GM23338 (cell line): ENCODE data around the gene BCL11B. TPM values are rescaled to one million over a fixed set of nuclear protein-coding genes. Genes with fewer than 3 reads are reported as not detected.

ENCODE experiments used
- ATAC-seq: fragments of 200-7000 bp; cut with Tn5 transposase; 3 replicates; pipeline ENCODE4 v1.9.1; 2020
- DNase-seq: peaks from one replicate; pipeline ENCODE4 v3.0.0-alpha.2; 2015; ENCODE audit warnings: low spot score
- H2AFZ ChIP-seq: fragments of 200-600 bp; sonication (generic); 2 replicates; pipeline ENCODE4 v1.8.0; 2016; ENCODE audit warnings: antibody characterized with exemption, mild to moderate bottlenecking, moderate library complexity
- H3F3A ChIP-seq: fragments of 200-600 bp; sonication (generic); replicated peaks from 2 replicates; pipeline ENCODE4 v1.8.0; 2017; ENCODE audit warnings: antibody characterized with exemption, mixed run types, low read depth
- H3K27ac ChIP-seq: fragments of 200-600 bp; sonication (generic); 2 replicates; pipeline ENCODE4 v1.6.1; 2016; ENCODE audit warnings: low read depth
- H3K27me3 ChIP-seq: fragments of 200-600 bp; sonication (generic); 2 replicates; pipeline ENCODE4 v1.8.0; 2016; ENCODE audit warnings: mild to moderate bottlenecking, mixed run types, moderate library complexity; ENCODE audit not compliant: insufficient read depth
- H3K36me3 ChIP-seq: fragments of 200-600 bp; sonication (generic); 2 replicates; pipeline ENCODE4 v1.8.0; 2016; ENCODE audit warnings: mild to moderate bottlenecking; ENCODE audit not compliant: insufficient read depth
- H3K4me1 ChIP-seq: fragments of 200-600 bp; sonication (generic); 2 replicates; pipeline ENCODE4 v1.8.0; 2016; ENCODE audit warnings: mild to moderate bottlenecking, moderate library complexity; ENCODE audit not compliant: insufficient read depth
- H3K4me2 ChIP-seq: fragments of 200-600 bp; sonication (generic); 2 replicates; pipeline ENCODE4 v1.7.1; 2017; ENCODE audit warnings: mixed run types
- H3K4me3 ChIP-seq: fragments of 200-600 bp; sonication (generic); 2 replicates; pipeline ENCODE4 v1.6.1; 2016; ENCODE audit warnings: mixed run types
- H3K79me2 ChIP-seq: fragments of 200-600 bp; sonication (generic); replicated peaks from 2 replicates; pipeline ENCODE4 v1.8.0; 2017; ENCODE audit warnings: mild to moderate bottlenecking; ENCODE audit not compliant: insufficient read depth
- H3K9me2 ChIP-seq: fragments of 200-600 bp; sonication (generic); 2 replicates; pipeline ENCODE4 v1.8.0; 2017; ENCODE audit not compliant: insufficient read depth
- H4K20me1 ChIP-seq: fragments of 200-600 bp; sonication (generic); replicated peaks from 2 replicates; pipeline ENCODE4 v1.8.0; 2017; ENCODE audit warnings: mild to moderate bottlenecking; ENCODE audit not compliant: insufficient read depth
- H3K27ac Mint-ChIP-seq: 2 replicates; pipeline ENCODE4 v1.8.0; 2020; ENCODE audit warnings: inconsistent platforms, mild to moderate bottlenecking, moderate library complexity, mixed read lengths
- H3K27me3 Mint-ChIP-seq: 3 replicates; pipeline ENCODE4 v1.8.0; 2022; ENCODE audit warnings: low read depth, mild to moderate bottlenecking, moderate library complexity, mixed read lengths, inconsistent platforms; ENCODE audit not compliant: insufficient read depth, poor library complexity
- H3K36me3 Mint-ChIP-seq: 3 replicates; pipeline ENCODE4 v1.8.0; 2021; ENCODE audit warnings: low read depth, mild to moderate bottlenecking, inconsistent platforms, moderate library complexity, mixed read lengths
- H3K4me1 Mint-ChIP-seq: 3 replicates; pipeline ENCODE4 v1.8.0; 2020; ENCODE audit warnings: mild to moderate bottlenecking, inconsistent platforms, mixed read lengths
- H3K4me3 Mint-ChIP-seq: 3 replicates; pipeline ENCODE4 v1.8.0; 2021; ENCODE audit warnings: moderate library complexity, mild to moderate bottlenecking, inconsistent platforms, mixed read lengths
- H3K9me3 Mint-ChIP-seq: 3 replicates; pipeline ENCODE4 v1.8.0; 2020; ENCODE audit warnings: moderate library complexity, mild to moderate bottlenecking, inconsistent platforms, mixed read lengths
- CREB1 ChIP-seq: fragments of 250-450 bp; sonication (Bioruptor Pico); IDR thresholded peaks from 2 replicates; pipeline ENCODE4 v1.5.0; 2020; ENCODE audit warnings: low read depth, mild to moderate bottlenecking, moderate library complexity
- EZH2 ChIP-seq: fragments of 200-600 bp; sonication (generic); IDR thresholded peaks from one replicate; pipeline ENCODE4 v1.8.0; 2017; ENCODE audit warnings: antibody characterized with exemption, mild to moderate bottlenecking, low read depth; ENCODE audit not compliant: unreplicated experiment
- EZH2phosphoT487 ChIP-seq: fragments of 200-600 bp; sonication (generic); IDR thresholded peaks from one replicate; pipeline ENCODE4 v1.8.1; 2018; ENCODE audit warnings: antibody characterized with exemption; ENCODE audit not compliant: unreplicated experiment
- JUNB ChIP-seq: IDR thresholded peaks from one replicate; pipeline ENCODE4 v1.6.1; 2016; ENCODE audit warnings: antibody characterized with exemption; ENCODE audit not compliant: unreplicated experiment
- NANOG ChIP-seq: IDR thresholded peaks from 2 replicates; pipeline ENCODE4 v1.6.1; 2016; ENCODE audit warnings: antibody characterized with exemption, borderline replicate concordance
- POLR2AphosphoS5 ChIP-seq: IDR thresholded peaks from 2 replicates; pipeline ENCODE4 v1.6.1; 2016; ENCODE audit warnings: antibody characterized with exemption, low read depth
- STAT1 ChIP-seq: IDR thresholded peaks from one replicate; pipeline ENCODE4 v1.6.1; 2016; ENCODE audit warnings: antibody characterized with exemption; ENCODE audit not compliant: unreplicated experiment
- ZNF114 ChIP-seq: fragments of 250-450 bp; sonication (Bioruptor Pico); IDR thresholded peaks from 2 replicates; pipeline ENCODE4 v1.5.0; 2020; ENCODE audit warnings: mild to moderate bottlenecking, moderate library complexity
- polyA plus RNA-seq: library from polyadenylated mRNA; unstranded; fragments of >200 nt; fragmentation: Nextera tagmentation; extraction: Ambion mirVana; gene quantifications from 2 replicates; pipeline ENCODE4 v1.2.1, GENCODE V29; 2016
- total RNA-seq: library from RNA; depleted of rRNA; stranded (reverse); fragments of >200 nt; shearing (Covaris generic); gene quantifications from 2 replicates; pipeline ENCODE4 v1.2.3, GENCODE V29; 2014
- TF ChIP-seq, protein P1 (sequence below): fragments of 250-450 bp; sonication (Bioruptor Pico); IDR thresholded peaks from 2 replicates; pipeline ENCODE4 v1.5.0; 2020; ENCODE audit warnings: mild to moderate bottlenecking, moderate library complexity
- TF ChIP-seq, protein P2 (sequence below): IDR thresholded peaks from one replicate; pipeline ENCODE4 v1.6.1; 2018; ENCODE audit warnings: antibody characterized with exemption; ENCODE audit not compliant: unreplicated experiment
- TF ChIP-seq, protein P3 (sequence below), 2 experiments: fragments of 200-600 bp in 1 of 2; sonication (generic) in 1 of 2; conservative IDR thresholded peaks; 2 replicates each; pipeline versions ENCODE4 v1.5.1 to v1.6.1; 2016 to 2017; ENCODE audit warnings: antibody characterized with exemption in 2 of 2, low read depth in 2 of 2, mild to moderate bottlenecking in 2 of 2, moderate library complexity in 1 of 2
- TF ChIP-seq, protein P4 (sequence below): IDR thresholded peaks from 2 replicates; pipeline ENCODE4 v1.6.1; 2016; ENCODE audit warnings: antibody characterized with exemption

Gene BCL11B
- total and polyA plus RNA-seq, 2 experiments from 2014 or later = 2.4 to 6.7 TPM

DNA sequence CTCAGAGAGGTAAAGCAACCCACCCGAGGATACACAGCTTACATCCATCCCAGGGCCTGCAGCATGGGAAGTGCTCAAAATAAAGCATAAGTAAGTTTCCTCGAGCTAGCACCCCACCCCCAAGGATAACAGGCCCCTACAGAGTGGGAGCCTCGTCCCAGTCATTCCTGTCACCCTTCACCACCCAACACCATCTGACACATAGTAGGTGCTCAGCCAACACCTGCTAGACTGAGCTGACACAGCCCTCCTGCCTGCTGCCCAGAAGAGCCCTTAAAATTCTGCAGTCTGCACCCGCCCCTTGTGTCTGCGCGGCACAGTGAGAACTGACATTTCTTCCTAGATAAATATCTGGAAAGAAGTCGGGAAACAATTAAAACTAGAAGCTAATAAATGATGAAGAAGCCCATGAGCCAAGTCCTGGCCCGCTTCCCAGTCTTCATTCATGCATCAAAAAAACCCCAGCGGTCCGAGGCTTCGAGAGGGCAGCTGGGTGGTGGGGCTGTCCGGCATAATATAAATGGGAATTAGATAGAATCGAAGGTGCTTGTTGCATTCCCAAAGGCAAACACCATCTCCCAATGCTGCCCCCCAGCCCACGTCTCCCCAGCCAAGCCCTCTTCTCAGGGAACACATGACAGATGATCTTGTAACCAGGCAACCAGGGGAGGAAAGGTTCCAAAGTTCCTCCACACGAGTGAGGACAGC, 76.2 kb downstream of the BCL11B start (continued):
- TF ChIP-seq, protein P1, sequence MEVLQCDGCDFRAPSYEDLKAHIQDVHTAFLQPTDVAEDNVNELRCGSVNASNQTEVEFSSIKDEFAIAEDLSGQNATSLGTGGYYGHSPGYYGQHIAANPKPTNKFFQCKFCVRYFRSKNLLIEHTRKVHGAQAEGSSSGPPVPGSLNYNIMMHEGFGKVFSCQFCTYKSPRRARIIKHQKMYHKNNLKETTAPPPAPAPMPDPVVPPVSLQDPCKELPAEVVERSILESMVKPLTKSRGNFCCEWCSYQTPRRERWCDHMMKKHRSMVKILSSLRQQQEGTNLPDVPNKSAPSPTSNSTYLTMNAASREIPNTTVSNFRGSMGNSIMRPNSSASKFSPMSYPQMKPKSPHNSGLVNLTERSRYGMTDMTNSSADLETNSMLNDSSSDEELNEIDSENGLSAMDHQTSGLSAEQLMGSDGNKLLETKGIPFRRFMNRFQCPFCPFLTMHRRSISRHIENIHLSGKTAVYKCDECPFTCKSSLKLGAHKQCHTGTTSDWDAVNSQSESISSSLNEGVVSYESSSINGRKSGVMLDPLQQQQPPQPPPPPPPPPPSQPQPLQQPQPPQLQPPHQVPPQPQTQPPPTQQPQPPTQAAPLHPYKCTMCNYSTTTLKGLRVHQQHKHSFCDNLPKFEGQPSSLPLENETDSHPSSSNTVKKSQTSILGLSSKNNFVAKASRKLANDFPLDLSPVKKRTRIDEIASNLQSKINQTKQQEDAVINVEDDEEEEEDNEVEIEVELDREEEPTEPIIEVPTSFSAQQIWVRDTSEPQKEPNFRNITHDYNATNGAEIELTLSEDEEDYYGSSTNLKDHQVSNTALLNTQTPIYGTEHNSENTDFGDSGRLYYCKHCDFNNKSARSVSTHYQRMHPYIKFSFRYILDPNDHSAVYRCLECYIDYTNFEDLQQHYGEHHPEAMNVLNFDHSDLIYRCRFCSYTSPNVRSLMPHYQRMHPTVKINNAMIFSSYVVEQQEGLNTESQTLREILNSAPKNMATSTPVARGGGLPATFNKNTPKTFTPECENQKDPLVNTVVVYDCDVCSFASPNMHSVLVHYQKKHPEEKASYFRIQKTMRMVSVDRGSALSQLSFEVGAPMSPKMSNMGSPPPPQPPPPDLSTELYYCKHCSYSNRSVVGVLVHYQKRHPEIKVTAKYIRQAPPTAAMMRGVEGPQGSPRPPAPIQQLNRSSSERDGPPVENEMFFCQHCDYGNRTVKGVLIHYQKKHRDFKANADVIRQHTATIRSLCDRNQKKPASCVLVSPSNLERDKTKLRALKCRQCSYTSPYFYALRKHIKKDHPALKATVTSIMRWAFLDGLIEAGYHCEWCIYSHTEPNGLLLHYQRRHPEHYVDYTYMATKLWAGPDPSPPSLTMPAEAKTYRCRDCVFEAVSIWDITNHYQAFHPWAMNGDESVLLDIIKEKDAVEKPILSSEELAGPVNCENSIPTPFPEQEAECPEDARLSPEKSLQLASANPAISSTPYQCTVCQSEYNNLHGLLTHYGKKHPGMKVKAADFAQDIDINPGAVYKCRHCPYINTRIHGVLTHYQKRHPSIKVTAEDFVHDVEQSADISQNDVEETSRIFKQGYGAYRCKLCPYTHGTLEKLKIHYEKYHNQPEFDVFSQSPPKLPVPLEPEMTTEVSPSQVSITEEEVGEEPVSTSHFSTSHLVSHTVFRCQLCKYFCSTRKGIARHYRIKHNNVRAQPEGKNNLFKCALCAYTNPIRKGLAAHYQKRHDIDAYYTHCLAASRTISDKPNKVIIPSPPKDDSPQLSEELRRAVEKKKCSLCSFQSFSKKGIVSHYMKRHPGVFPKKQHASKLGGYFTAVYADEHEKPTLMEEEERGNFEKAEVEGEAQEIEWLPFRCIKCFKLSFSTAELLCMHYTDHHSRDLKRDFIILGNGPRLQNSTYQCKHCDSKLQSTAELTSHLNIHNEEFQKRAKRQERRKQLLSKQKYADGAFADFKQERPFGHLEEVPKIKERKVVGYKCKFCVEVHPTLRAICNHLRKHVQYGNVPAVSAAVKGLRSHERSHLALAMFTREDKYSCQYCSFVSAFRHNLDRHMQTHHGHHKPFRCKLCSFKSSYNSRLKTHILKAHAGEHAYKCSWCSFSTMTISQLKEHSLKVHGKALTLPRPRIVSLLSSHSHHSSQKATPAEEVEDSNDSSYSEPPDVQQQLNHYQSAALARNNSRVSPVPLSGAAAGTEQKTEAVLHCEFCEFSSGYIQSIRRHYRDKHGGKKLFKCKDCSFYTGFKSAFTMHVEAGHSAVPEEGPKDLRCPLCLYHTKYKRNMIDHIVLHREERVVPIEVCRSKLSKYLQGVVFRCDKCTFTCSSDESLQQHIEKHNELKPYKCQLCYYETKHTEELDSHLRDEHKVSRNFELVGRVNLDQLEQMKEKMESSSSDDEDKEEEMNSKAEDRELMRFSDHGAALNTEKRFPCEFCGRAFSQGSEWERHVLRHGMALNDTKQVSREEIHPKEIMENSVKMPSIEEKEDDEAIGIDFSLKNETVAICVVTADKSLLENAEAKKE (CRISPR knock-in tag) = no peak
- TF ChIP-seq EZH2 (no peak), ZNF114 (no peak), EZH2phosphoT487 (no peak)

DNA sequence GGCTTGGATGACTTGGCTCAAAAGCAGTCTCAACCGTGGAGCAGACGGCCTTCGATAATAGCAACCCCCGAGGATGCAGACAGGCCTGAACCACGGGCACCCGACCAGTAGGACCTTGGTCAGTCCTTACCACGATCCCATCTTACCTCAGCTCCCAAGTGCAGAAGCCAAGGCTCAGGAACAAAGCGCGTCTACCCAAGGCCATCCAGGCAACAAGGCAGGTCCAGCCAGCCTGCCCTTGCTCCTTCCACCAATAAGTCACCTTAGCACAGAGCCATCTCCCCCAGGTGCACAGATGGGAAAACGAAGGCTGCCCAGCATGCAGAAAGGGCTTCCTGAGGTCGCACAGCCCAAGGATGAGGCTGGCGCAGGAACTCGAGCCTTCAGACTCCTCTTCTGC, 77.3 kb downstream of the BCL11B start:
- peak overlapping the region; percentile 84 for H3K27ac Mint-ChIP-seq
- TF ChIP-seq POLR2AphosphoS5 (no peak), NANOG (no peak), STAT1 (no peak), EZH2phosphoT487 (no peak), CREB1 (CRISPR knock-in tag) (no peak), ZNF114 (no peak), EZH2 (no peak), JUNB (no peak)
- TF ChIP-seq, protein P2, sequence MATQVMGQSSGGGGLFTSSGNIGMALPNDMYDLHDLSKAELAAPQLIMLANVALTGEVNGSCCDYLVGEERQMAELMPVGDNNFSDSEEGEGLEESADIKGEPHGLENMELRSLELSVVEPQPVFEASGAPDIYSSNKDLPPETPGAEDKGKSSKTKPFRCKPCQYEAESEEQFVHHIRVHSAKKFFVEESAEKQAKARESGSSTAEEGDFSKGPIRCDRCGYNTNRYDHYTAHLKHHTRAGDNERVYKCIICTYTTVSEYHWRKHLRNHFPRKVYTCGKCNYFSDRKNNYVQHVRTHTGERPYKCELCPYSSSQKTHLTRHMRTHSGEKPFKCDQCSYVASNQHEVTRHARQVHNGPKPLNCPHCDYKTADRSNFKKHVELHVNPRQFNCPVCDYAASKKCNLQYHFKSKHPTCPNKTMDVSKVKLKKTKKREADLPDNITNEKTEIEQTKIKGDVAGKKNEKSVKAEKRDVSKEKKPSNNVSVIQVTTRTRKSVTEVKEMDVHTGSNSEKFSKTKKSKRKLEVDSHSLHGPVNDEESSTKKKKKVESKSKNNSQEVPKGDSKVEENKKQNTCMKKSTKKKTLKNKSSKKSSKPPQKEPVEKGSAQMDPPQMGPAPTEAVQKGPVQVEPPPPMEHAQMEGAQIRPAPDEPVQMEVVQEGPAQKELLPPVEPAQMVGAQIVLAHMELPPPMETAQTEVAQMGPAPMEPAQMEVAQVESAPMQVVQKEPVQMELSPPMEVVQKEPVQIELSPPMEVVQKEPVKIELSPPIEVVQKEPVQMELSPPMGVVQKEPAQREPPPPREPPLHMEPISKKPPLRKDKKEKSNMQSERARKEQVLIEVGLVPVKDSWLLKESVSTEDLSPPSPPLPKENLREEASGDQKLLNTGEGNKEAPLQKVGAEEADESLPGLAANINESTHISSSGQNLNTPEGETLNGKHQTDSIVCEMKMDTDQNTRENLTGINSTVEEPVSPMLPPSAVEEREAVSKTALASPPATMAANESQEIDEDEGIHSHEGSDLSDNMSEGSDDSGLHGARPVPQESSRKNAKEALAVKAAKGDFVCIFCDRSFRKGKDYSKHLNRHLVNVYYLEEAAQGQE = no peak
- TF ChIP-seq, protein P3, sequence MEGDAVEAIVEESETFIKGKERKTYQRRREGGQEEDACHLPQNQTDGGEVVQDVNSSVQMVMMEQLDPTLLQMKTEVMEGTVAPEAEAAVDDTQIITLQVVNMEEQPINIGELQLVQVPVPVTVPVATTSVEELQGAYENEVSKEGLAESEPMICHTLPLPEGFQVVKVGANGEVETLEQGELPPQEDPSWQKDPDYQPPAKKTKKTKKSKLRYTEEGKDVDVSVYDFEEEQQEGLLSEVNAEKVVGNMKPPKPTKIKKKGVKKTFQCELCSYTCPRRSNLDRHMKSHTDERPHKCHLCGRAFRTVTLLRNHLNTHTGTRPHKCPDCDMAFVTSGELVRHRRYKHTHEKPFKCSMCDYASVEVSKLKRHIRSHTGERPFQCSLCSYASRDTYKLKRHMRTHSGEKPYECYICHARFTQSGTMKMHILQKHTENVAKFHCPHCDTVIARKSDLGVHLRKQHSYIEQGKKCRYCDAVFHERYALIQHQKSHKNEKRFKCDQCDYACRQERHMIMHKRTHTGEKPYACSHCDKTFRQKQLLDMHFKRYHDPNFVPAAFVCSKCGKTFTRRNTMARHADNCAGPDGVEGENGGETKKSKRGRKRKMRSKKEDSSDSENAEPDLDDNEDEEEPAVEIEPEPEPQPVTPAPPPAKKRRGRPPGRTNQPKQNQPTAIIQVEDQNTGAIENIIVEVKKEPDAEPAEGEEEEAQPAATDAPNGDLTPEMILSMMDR (conservative IDR thresholded peaks at IDR 0.05; ENCODE audit: low read depth in 2 of 2) = no peak
- TF ChIP-seq, protein P4, sequence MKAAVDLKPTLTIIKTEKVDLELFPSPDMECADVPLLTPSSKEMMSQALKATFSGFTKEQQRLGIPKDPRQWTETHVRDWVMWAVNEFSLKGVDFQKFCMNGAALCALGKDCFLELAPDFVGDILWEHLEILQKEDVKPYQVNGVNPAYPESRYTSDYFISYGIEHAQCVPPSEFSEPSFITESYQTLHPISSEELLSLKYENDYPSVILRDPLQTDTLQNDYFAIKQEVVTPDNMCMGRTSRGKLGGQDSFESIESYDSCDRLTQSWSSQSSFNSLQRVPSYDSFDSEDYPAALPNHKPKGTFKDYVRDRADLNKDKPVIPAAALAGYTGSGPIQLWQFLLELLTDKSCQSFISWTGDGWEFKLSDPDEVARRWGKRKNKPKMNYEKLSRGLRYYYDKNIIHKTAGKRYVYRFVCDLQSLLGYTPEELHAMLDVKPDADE = no peak

More for the DNA sequence above, 77.3 kb downstream of the BCL11B start:
- Histone ChIP-seq H3K4me3 (no peak overlapping the region), H3K4me2 (no peak overlapping the region), H3K79me2 (peaks cover 74% of the 10 kb centered on the region), H3K27me3 (no peaks in the 10 kb centered on the region), H3F3A (no peaks in the 10 kb centered on the region), H2AFZ (no peak overlapping the region), H3K4me1 (peaks cover 31% of the 10 kb centered on the region), H3K36me3 (no peaks in the 10 kb centered on the region), H3K9me2 (no peaks in the 10 kb centered on the region), H4K20me1 (no peaks in the 10 kb centered on the region), H3K27ac (no peak overlapping the region)
- ATAC-seq = no peak
- no peak for DNase-seq
- H3K4me3 Mint-ChIP-seq = no peak overlapping the region; the same call in 2 of the 3 replicates
- peaks cover 48% of the 10 kb centered on the region for H3K4me1 Mint-ChIP-seq
- H3K36me3 Mint-ChIP-seq = no peaks in the 10 kb centered on the region
- H3K9me3 Mint-ChIP-seq = no peaks in the 10 kb centered on the region; the same call in 2 of the 3 replicates
- peaks cover 21% of the 10 kb centered on the region for H3K27me3 Mint-ChIP-seq
